HEK293T (cell line): Measurements from ENCODE around the gene MROH9.

ENCODE experiments used
- ARNT ChIP-seq: fragments of 450-650 bp; IDR thresholded peaks from 2 replicates; pipeline ENCODE4 v1.6.1; 2017; ENCODE audit warnings: mild to moderate bottlenecking
- BHLHE40 ChIP-seq: fragments of 450-650 bp; IDR thresholded peaks from 2 replicates; pipeline ENCODE4 v1.6.1; 2016; ENCODE audit warnings: mild to moderate bottlenecking, moderate library complexity, borderline replicate concordance
- CTBP1 ChIP-seq: fragments of 450-650 bp; IDR thresholded peaks from 2 replicates; pipeline ENCODE4 v1.6.1; 2016; ENCODE audit warnings: borderline replicate concordance
- ELF4 ChIP-seq: fragments of 450-650 bp; IDR thresholded peaks from 2 replicates; pipeline ENCODE4 v1.6.1; 2017; ENCODE audit warnings: antibody characterized with exemption
- FOXK2 ChIP-seq: fragments of 450-650 bp; IDR thresholded peaks from 2 replicates; pipeline ENCODE4 v1.6.1; 2016; ENCODE audit warnings: mild to moderate bottlenecking
- FOXM1 ChIP-seq: fragments of 450-650 bp; IDR thresholded peaks from 2 replicates; pipeline ENCODE4 v1.6.1; 2017; ENCODE audit warnings: mild to moderate bottlenecking, borderline replicate concordance
- HDGF ChIP-seq: fragments of 450-650 bp; IDR thresholded peaks from 2 replicates; pipeline ENCODE4 v1.6.1; 2017; ENCODE audit warnings: antibody characterized with exemption, borderline replicate concordance
- L3MBTL2 ChIP-seq: fragments of 450-650 bp; conservative IDR thresholded peaks from 2 replicates; pipeline ENCODE4 v1.6.1; 2016; ENCODE audit warnings: mild to moderate bottlenecking
- LEF1 ChIP-seq: fragments of 450-650 bp; IDR thresholded peaks from 2 replicates; pipeline ENCODE4 v1.6.1; 2017; ENCODE audit warnings: mild to moderate bottlenecking, borderline replicate concordance
- NFRKB ChIP-seq: fragments of 450-650 bp; IDR thresholded peaks from 2 replicates; pipeline ENCODE4 v1.6.1; 2016; ENCODE audit warnings: mild to moderate bottlenecking, moderate library complexity
- PKNOX1 ChIP-seq: fragments of 450-650 bp; IDR thresholded peaks from 2 replicates; pipeline ENCODE4 v1.6.1; 2016
- SP1 ChIP-seq: fragments of 450-650 bp; IDR thresholded peaks from 2 replicates; pipeline ENCODE4 v1.6.1; 2017
- SUZ12 ChIP-seq: fragments of 450-650 bp; IDR thresholded peaks from 2 replicates; pipeline ENCODE4 v1.6.1; 2016; ENCODE audit warnings: mild to moderate bottlenecking

- TF ChIP-seq ARNT: no peak
- no peak for TF ChIP-seq CTBP1
- TF ChIP-seq L3MBTL2: no peak
- TF ChIP-seq SP1: no peak
- no peak for TF ChIP-seq NFRKB
- no peak for TF ChIP-seq BHLHE40
- TF ChIP-seq LEF1: no peak
- TF ChIP-seq SUZ12: no peak
- TF ChIP-seq FOXK2: no peak
- no peak for TF ChIP-seq PKNOX1
- no peak for TF ChIP-seq FOXM1
- no peak for TF ChIP-seq ELF4
- no peak for TF ChIP-seq HDGF
These were observed 2.9 kb downstream of the MROH9 start for GRCh38 chr1:170938281-170938680.
